ENCODE results near the gene UQCR11. TPM values are rescaled to one million over a fixed set of nuclear protein-coding genes. Genes with fewer than 3 reads are reported as not detected.
A peak's percentile ranks its signal among the peaks of the same experiment; 100 is the strongest.

The UQCR11 gene
- total RNA-seq, 4 donors from 2014 or later: 111 to 152 (median 132) TPM

DNA sequence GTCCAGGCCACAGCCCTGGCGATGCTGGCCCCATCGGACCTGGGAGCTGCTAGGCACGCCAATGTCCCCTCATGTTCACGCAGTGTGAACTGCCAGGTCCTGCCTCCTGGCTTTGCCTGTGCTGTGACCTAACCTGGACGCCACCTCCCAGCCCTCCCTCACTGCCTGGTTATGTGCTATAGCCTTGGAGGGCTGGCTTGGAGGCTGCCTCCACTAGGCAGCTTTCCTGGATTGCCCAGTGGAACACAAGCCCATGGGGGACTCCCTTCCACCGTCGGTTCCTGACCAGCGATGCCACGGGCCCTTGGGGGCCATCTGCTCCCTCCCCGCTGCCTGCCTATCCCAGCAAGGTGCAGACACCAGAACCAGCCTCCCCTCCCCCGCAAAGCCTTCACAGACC is 15.2 kb upstream of the UQCR11 start:
- no peak for TF ChIP-seq EP300 (IDR thresholded peaks at IDR 0.05)
- TF ChIP-seq, protein P1, sequence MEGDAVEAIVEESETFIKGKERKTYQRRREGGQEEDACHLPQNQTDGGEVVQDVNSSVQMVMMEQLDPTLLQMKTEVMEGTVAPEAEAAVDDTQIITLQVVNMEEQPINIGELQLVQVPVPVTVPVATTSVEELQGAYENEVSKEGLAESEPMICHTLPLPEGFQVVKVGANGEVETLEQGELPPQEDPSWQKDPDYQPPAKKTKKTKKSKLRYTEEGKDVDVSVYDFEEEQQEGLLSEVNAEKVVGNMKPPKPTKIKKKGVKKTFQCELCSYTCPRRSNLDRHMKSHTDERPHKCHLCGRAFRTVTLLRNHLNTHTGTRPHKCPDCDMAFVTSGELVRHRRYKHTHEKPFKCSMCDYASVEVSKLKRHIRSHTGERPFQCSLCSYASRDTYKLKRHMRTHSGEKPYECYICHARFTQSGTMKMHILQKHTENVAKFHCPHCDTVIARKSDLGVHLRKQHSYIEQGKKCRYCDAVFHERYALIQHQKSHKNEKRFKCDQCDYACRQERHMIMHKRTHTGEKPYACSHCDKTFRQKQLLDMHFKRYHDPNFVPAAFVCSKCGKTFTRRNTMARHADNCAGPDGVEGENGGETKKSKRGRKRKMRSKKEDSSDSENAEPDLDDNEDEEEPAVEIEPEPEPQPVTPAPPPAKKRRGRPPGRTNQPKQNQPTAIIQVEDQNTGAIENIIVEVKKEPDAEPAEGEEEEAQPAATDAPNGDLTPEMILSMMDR (IDR thresholded peaks at IDR 0.05): no peak

DNA sequence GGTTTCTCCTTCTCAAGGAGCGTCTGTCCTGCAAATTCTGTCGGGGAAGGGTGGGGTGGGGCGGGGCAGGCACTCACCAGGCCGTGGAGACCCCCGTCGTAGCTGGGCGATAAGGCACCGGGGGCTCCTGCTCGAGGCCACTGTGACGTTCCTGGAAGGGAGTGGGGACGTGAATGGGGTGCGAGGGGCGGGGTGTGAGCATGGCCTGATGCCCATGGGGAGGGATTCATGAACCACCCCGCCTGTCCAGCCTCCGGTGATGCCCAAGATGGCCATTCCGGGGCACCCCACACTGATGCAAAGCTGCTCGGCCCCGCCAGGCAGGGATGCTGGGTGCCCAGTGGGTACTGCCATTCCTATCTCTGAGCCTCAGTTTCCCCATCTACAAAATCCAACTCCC is 14.4 kb upstream of the UQCR11 start:
- DNase-seq (ENCODE audit: extremely low spot score): no peak
- H3K27ac ChIP-seq (replicated peaks in 1 of 4): no peak overlapping the region
- TF ChIP-seq POLR2A (IDR thresholded peaks at IDR 0.05; ENCODE audit: low read depth) (no peak), EP300 (IDR thresholded peaks at IDR 0.05) (no peak), POLR2AphosphoS5 (IDR thresholded peaks at IDR 0.05) (no peak)
- TF ChIP-seq, protein P1 (IDR thresholded peaks at IDR 0.05): no peak
- WGBS: 89% methylated on average over 12 of the region's 18 CpGs
- peaks cover 0 to 11% (median 3%) of the 10 kb centered on the region in 4 donors for H3K4me1 ChIP-seq
- no peaks in the 10 kb centered on the region for H3K9me3 ChIP-seq
- H3K36me3 ChIP-seq: peaks cover 30 to 97% (median 78%) of the 10 kb centered on the region in 4 donors
- intact Hi-C loops (cut with DNase I): no loop called here
- H3K4me3 ChIP-seq: no peak overlapping the region
- no peaks in the 10 kb centered on the region for H3K27me3 ChIP-seq

More for the DNA sequence above, 15.2 kb upstream of the UQCR11 start:
- 85% methylated on average over 5 of the region's 11 CpGs for WGBS
- Histone ChIP-seq H3K4me3 (no peak overlapping the region), H3K27me3 (no peaks in the 10 kb centered on the region), H3K9me3 (no peaks in the 10 kb centered on the region), H3K27ac (replicated peaks in 1 of 4) (no peak overlapping the region), H3K36me3 (peaks cover 22 to 96% (median 78%) of the 10 kb centered on the region in 4 donors), H3K4me1 (peaks cover 0 to 11% (median 3%) of the 10 kb centered on the region in 4 donors)
- intact Hi-C loops (cut with DNase I): no loop called here
- no peak for DNase-seq (ENCODE audit: extremely low spot score)

DNA sequence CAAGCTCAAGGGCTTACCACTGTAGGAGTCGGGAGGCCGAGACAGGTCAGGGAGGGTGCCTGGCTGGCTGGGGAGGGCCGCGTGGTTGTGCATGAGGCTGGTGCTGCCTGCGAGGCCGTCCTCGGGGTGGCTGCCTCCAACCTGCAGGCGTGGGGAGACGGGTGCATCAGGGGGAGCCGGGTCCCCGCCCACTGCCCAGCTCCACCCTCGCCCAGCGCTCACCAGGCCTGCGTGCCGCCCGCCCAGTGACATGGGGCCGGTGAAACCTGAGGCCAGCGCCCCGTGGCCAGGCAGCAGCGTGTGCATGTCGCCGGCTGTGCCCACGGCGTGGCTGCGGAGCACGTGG is 13.8 kb upstream of the UQCR11 start:
- H3K36me3 ChIP-seq: peaks cover 31 to 97% (median 81%) of the 10 kb centered on the region in 4 donors
- WGBS: 100% methylated on average over 7 of the region's 26 CpGs
- H3K9me3 ChIP-seq: no peaks in the 10 kb centered on the region
- intact Hi-C loops (cut with DNase I): no loop called here
- H3K4me1 ChIP-seq: peaks cover 0 to 11% (median 3%) of the 10 kb centered on the region in 4 donors
- TF ChIP-seq EP300 (IDR thresholded peaks at IDR 0.05): no peak
- no peak for TF ChIP-seq POLR2AphosphoS5 (IDR thresholded peaks at IDR 0.05)
- TF ChIP-seq POLR2A (IDR thresholded peaks at IDR 0.05; ENCODE audit: low read depth): no peak
- TF ChIP-seq, protein P1 (IDR thresholded peaks at IDR 0.05): no peak
- no peak for DNase-seq (ENCODE audit: extremely low spot score)
- no peaks in the 10 kb centered on the region for H3K27me3 ChIP-seq
- no peak overlapping the region for H3K27ac ChIP-seq (replicated peaks in 1 of 4)
- H3K4me3 ChIP-seq: no peak overlapping the region

DNA sequence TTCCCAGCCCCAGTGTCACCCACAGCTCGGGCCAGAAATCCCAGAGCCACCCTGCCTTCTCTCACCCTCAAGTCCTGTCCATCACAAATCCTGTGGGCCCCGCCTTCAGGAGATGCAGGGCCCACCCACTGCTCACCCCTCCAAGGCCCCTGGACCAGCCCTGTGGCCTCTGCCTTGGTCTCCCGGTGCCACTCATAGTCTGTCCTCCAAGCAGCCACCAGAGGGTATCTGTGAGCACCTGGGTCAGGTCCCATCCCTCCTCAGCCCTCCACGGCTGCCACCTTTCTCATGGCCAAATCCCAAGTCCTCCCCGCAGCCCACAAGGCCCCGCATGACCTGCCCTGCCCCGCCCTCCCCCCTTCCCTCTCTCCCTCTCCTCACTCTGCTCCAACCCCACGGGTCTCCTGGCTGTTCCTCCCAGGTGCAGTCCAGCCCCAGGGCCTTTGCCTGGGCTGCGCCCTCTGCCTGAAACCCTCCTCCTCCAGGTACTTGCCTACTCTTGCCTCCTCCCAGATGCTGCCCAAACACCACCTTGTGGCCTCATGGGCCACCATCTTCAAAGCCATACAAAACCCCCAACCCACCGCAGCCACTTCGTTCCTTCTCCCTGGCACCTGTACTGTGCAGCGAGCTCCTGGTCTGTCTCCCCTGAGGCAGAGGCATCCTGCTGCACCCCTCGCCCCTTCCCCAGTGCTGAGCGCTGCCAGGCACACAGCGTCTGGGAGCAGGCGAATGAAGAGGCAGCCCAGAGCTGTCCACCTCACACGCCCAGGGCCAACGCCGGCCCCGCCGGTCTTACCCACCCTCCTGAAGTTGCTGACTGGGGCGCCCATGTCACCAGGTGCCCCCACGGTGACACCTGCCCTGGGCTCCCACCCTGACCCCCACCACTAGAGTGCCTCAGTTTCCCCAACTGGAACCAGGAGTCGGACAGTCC is 13.2 kb upstream of the UQCR11 start:
- 74% methylated on average over 18 of the region's 24 CpGs for WGBS
- Histone ChIP-seq H3K36me3 (peaks cover 31 to 98% (median 81%) of the 10 kb centered on the region in 4 donors), H3K9me3 (no peaks in the 10 kb centered on the region), H3K4me1 (peaks cover 0 to 11% (median 3%) of the 10 kb centered on the region in 4 donors), H3K27ac (replicated peaks in 1 of 4) (peak overlapping the region in 1 of 4 donors; percentile 18), H3K27me3 (no peaks in the 10 kb centered on the region), H3K4me3 (no peak overlapping the region)
- TF ChIP-seq EP300 (IDR thresholded peaks at IDR 0.05): no peak
- TF ChIP-seq POLR2AphosphoS5 (IDR thresholded peaks at IDR 0.05): no peak
- no peak for TF ChIP-seq POLR2A (IDR thresholded peaks at IDR 0.05; ENCODE audit: low read depth)
- TF ChIP-seq, protein P1 (IDR thresholded peaks at IDR 0.05): peak in 2 of 3 experiments; percentile 9 to 38
- no peak for DNase-seq (ENCODE audit: extremely low spot score)
- intact Hi-C loops (cut with DNase I): no loop called here

Data from esophagus muscularis mucosa (tissue), 4 donors.